HG02763 (cell line): ENCODE measurements around the gene GPR31.
"Not testable (repeated sequence)": the region's sequence is repeated elsewhere in the genome, so short reads cannot be mapped to it uniquely, and the experiment has no call there.

Experiments
- ATAC-seq: cut with Tn5 transposase; IDR thresholded peaks from one replicate; pipeline ENCODE4 v1.9.1; 2021; ENCODE audit warnings: mild to moderate bottlenecking, moderate library complexity; ENCODE audit not compliant: unreplicated experiment

The GPR31 gene

DNA sequence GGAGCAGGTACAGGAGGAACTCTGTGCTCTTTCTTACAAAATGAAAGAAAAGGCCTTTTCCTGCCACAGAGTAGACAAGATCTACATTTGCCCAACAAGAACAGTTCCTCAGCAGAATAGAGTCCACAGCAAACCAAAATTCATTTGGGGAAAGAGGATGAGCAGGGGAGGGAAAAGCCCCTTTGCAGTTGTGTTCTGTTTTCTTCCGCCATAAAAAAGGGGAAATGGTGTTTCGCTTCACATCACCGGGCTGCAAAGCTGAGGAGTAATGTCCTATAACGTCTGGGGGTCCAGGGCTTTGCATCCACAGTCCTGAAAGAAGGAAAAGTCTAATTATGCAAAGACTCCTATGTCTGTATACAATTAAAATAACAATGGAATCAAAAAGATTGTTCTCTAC lies at the start of gene GPR31:
Gene GPR31, minus strand, starts transcription at position 118 of the 400 bp plus-strand sequence. CDS start 149 bp downstream, outside the sequence.
- ATAC-seq: no peak

- no peak for ATAC-seq
Measured at GRCh38 chr6:167207527-167207926, 49.7 kb upstream of the GPR31 start.

- ATAC-seq: not testable (repeated sequence)
Measured at GRCh38 chr6:167205316-167205715, 47.5 kb upstream of the GPR31 start.

DNA sequence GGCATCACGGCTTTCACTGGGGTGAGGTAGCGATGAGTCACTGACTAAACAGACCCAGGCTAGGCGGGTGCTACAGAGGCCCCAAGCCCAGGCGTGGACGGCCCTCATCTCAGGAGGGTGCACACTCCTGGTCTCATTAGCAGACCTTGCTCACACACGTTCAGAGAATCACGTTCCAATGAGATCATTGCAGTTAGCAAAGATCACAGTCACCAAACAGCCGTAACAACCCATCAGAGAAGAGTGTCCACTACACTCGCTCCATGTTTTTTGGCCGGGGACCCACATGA lies 46.2 kb upstream of the GPR31 start:
- ATAC-seq: not testable (repeated sequence)

- ATAC-seq: not testable (repeated sequence)
Measured at GRCh38 chr6:167203261-167204058, 45.7 kb upstream of the GPR31 start.

DNA sequence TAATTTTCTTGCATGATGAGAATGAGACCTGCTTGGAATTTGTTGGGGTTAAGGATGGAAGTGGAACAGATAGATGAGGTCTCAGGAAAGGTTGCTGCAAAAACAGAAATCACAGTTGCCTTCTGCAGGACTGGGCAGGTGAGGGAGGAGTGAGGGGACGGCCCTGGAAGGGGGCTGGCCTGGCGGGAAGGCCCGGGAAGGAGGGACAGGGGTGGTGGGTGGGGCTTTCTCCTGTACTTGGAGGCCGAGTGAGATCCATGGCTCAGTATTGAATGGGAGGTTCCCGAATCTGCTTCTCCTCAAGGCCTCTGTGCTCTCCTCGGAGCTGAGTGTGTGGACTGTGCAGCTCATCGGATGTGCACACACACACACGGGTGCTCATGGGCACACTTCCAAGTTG lies 44.8 kb upstream of the GPR31 start:
- ATAC-seq: not testable (repeated sequence)

DNA sequence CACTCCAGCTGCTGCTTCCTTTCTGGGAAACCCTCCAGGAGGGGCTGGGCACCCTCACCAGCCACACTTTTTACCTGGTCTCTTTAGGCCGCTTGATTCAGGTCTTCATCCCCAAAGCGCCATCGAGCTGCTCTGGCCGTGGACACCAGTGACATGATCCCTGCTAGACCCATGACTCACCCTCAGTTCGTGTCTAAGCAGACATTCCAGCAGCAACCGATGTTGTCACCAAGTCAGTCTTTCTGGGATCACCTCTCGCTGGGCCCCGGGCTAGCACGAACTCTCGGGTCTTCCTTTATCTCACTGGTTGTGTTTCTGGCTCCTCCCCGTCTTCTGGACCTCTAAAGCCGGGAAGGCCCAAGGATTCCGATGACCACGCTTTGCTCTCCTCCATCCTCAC lies 43.0 kb upstream of the GPR31 start:
- ATAC-seq: no peak

DNA sequence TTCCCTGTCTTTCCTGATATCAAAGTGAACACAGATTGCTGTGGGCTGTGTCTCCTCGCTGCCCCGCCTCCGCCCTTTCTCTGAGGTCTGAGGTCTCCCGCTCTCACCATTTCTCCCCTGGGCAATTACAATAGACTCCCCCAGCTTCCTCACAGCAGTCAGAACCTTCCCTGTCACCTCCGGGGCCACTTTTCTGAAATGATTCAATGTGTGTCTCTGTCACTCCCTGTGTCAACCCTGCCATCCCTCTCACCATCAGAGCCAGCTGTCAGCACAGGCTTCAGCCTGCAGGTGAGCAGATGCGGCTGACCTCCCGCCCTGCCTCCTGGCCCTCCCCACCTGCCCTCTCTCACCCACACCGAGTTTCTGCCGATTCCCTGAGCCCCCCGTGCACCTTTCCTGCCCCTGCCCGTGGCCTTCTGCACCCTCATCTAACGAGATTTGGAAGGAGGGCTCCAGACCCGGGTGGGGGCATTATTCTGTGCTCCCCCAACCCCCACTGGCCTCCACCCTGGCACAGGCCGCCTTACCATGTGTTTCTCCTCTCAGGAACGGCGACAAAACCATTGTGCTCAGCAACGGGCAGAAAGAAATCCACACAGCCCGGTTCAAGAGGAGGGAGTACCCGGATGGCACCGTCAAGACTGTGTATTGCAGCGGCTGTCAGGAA lies 38.3 kb upstream of the GPR31 start:
- ATAC-seq: not testable (repeated sequence)

GRCh38 chr6:167193515-167194125 lies 35.8 kb upstream of the GPR31 start:
- ATAC-seq: not testable (repeated sequence)

DNA sequence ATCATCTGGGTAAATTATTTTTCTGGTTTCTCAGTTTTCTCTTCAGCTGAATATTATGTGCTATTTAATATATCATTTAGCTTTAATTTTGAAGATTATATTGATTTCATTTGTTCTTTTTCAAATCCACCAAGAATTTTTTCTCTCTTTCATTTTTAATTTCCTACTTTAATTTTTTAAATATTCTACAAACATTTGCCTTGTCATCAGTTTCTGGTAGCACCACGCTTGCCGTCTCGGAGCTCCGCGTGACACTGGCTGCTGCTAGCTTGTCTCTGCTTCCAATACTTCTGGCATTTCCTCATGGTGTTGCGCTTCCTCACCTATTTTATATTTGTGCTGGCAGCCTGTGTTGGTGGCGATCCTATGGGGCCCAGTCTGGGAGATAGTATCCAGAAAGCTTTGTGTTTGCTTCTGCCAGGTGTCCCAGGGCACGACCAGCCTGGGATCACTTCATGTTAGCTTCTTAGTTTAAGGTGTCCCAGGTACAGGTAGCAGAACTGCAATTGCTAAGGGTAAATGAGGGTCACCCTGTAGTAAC lies 33.3 kb upstream of the GPR31 start:
- not testable (repeated sequence) for ATAC-seq

DNA sequence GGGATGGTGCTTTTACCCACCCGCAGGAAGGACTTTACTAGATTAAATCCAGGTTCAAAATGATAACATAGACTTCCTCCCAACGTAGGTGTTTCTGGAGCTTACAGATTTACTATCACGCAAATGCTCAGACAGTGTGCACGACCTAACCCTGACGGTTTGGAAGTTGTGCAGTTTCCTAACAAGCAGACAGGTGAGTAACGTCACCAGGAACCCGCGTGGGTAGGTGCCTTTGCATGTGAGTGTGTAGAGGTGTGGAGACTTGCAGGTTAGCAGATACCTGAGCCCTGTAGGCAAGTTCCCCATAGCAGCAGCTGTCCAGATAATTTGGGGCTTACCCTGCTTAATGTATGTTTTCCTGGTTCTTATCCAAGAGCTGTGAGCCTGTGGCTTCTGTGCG lies 29.5 kb upstream of the GPR31 start:
- ATAC-seq: not testable (repeated sequence)

DNA sequence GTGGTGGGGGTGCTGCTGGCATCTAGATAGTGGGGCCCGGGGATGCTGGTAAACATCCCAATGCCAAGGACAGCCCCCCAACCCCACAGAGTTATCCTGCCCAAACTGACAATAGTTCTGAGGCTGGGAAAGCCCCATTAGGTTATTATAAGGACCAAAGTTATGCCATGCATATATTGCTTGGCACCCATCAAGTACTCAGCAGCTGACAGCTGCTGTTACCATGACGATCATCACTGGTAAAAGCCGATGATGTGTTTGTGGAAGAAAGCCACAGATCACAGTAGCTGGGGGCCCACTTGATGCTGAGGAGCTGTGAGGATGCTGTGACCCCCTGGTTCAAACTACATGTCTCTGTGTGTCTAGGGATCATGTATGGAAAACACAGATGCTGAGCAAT lies 27.3 kb upstream of the GPR31 start:
- ATAC-seq: not testable (repeated sequence)

GRCh38 chr6:167182913-167183314 lies 25.1 kb upstream of the GPR31 start:
- ATAC-seq: peak; percentile 53

GRCh38 chr6:167181351-167181750 lies 23.6 kb upstream of the GPR31 start:
- not testable (repeated sequence) for ATAC-seq

GRCh38 chr6:167180086-167180485 lies 22.3 kb upstream of the GPR31 start:
- not testable (repeated sequence) for ATAC-seq

- ATAC-seq: not testable (repeated sequence)
Measured at GRCh38 chr6:167178896-167179655, 21.3 kb upstream of the GPR31 start.

- not testable (repeated sequence) for ATAC-seq
Measured at GRCh38 chr6:167177271-167177670, 19.5 kb upstream of the GPR31 start.

GRCh38 chr6:167172011-167172410 lies 14.2 kb upstream of the GPR31 start:
- ATAC-seq: not testable (repeated sequence)

- not testable (repeated sequence) for ATAC-seq
Measured at GRCh38 chr6:167171300-167171699, 13.5 kb upstream of the GPR31 start.

DNA sequence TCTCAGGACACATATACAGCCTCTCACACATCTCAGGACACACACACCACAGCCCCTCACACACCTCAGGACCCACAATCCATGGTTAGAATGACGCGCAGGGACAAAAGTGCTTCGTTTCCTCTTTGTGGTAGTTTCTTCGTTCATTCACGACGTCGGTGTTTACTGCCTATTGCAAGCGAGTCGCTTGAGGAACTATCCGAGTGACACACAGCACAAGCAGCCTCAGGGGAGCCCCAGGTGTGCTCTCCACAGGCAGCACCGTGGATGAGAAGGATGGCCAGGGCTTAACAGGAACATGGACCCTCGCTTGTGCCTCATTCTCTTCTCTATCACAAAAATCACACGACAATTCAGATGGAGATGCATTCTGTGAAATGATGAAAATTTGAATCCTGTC lies 12.1 kb upstream of the GPR31 start:
- ATAC-seq: not testable (repeated sequence)

- not testable (repeated sequence) for ATAC-seq
Measured at GRCh38 chr6:167168296-167168695, 10.5 kb upstream of the GPR31 start.
